HEK293 (cell line): ENCODE results near the gene LYPD4.
A peak's percentile ranks its signal among the peaks of the same experiment; 100 is the strongest.

Experiments
- CTCF ChIA-PET: fragments of 350-600 bp; formaldehyde crosslinking; extraction: SDS; loops from one replicate; lab custom pipeline; 2021; ENCODE audit warnings: antibody characterized with exemption; lab: Yijun Ruan, JAX
- POLR2A ChIA-PET: fragments of 300-600 bp; formaldehyde crosslinking; extraction: SDS; loops from one replicate; lab custom pipeline; 2020; ENCODE audit warnings: antibody characterized with exemption, inconsistent platforms; lab: Yijun Ruan, JAX
- H3K27ac ChIP-seq: fragments of 200-500 bp; sonication (Bioruptor generic); 2 replicates; pipeline ENCODE4 v1.5.1; 2014; ENCODE audit warnings: low read depth, low read length, control low read depth, inconsistent platforms; ENCODE audit errors: extremely low read depth
- H3K36me3 ChIP-seq, 2 experiments: fragments of 200-500 bp in 1 of 2; sonication (Bioruptor generic) in 1 of 2; 1 replicate in 1 of 2; 2 replicates in 1 of 2; pipeline ENCODE4 v1.5.1; 2014 to 2017; ENCODE audit warnings: inconsistent platforms in 2 of 2, low read length in 2 of 2; ENCODE audit not compliant: control insufficient read depth in 2 of 2, insufficient read depth in 1 of 2
- H3K4me1 ChIP-seq: fragments of 200-500 bp; sonication (Bioruptor generic); 2 replicates; pipeline ENCODE4 v1.5.1; 2014; ENCODE audit warnings: mild to moderate bottlenecking, low read length, inconsistent platforms; ENCODE audit not compliant: control insufficient read depth, insufficient read depth
- H3K4me3 ChIP-seq: 2 replicates; pipeline ENCODE4 v1.5.1; 2011; ENCODE audit warnings: low read depth, mild to moderate bottlenecking, control low read depth, low read length, moderate library complexity
- H3K9me3 ChIP-seq: fragments of 200-500 bp; sonication (Bioruptor generic); 2 replicates; pipeline ENCODE4 v1.5.1; 2014; ENCODE audit warnings: low read depth, low read length, inconsistent platforms; ENCODE audit not compliant: control insufficient read depth, insufficient read depth
- BCL11A ChIP-seq: fragments of 450-650 bp; formaldehyde crosslinking; IDR thresholded peaks from 2 replicates; pipeline ENCODE4 v1.5.1; 2016; ENCODE audit warnings: low read depth, missing biosample characterization, missing genetic modification characterization
- EGR2 ChIP-seq: fragments of 450-650 bp; formaldehyde crosslinking; IDR thresholded peaks from 2 replicates; pipeline ENCODE4 v1.5.1; 2016; ENCODE audit warnings: low read depth, missing biosample characterization, missing genetic modification characterization
- HOXC10 ChIP-seq: sonication (generic); formaldehyde crosslinking; IDR thresholded peaks from 2 replicates; pipeline ENCODE4 v1.8.1; 2023; ENCODE audit warnings: mild to moderate bottlenecking, missing genetic modification reagents
- KLF1 ChIP-seq: fragments of 450-650 bp; formaldehyde crosslinking; IDR thresholded peaks from 2 replicates; pipeline ENCODE4 v1.5.1; 2016; ENCODE audit warnings: missing biosample characterization, missing genetic modification characterization
- OSR2 ChIP-seq: fragments of 450-650 bp; formaldehyde crosslinking; IDR thresholded peaks from 2 replicates; pipeline ENCODE4 v1.5.1; 2016; ENCODE audit warnings: missing biosample characterization, missing genetic modification characterization
- SCRT1 ChIP-seq: fragments of 450-650 bp; formaldehyde crosslinking; IDR thresholded peaks from 2 replicates; pipeline ENCODE4 v1.5.1; 2016; ENCODE audit warnings: missing biosample characterization, missing genetic modification characterization, borderline replicate concordance
- SCRT2 ChIP-seq: fragments of 450-650 bp; formaldehyde crosslinking; IDR thresholded peaks from 2 replicates; pipeline ENCODE4 v1.5.1; 2016; ENCODE audit warnings: missing biosample characterization, missing genetic modification characterization
- SETDB1 ChIP-seq: IDR thresholded peaks from one replicate; pipeline ENCODE4 v1.6.1; 2017; ENCODE audit warnings: mild to moderate bottlenecking, low read length, moderate library complexity, mixed read lengths; ENCODE audit not compliant: insufficient read length
- ZBTB8A ChIP-seq: fragments of 450-650 bp; formaldehyde crosslinking; IDR thresholded peaks from 2 replicates; pipeline ENCODE4 v1.5.1; 2016; ENCODE audit warnings: missing biosample characterization, missing genetic modification characterization
- ZFHX2 ChIP-seq: fragments of 450-650 bp; formaldehyde crosslinking; conservative IDR thresholded peaks from 2 replicates; pipeline ENCODE4 v1.5.1; 2016; ENCODE audit warnings: missing biosample characterization, missing genetic modification characterization
- ZFP3 ChIP-seq: fragments of 450-650 bp; formaldehyde crosslinking; IDR thresholded peaks from 2 replicates; pipeline ENCODE4 v1.5.1; 2016; ENCODE audit warnings: low read depth, missing biosample characterization, missing genetic modification characterization
- ZNF112 ChIP-seq: fragments of 450-650 bp; formaldehyde crosslinking; IDR thresholded peaks from 2 replicates; pipeline ENCODE4 v1.5.0; 2017; ENCODE audit warnings: missing biosample characterization, missing genetic modification characterization
- ZNF157 ChIP-seq: fragments of 450-650 bp; formaldehyde crosslinking; IDR thresholded peaks from 2 replicates; pipeline ENCODE4 v1.5.1; 2016; ENCODE audit warnings: missing biosample characterization, missing genetic modification characterization
- ZNF169 ChIP-seq: fragments of 450-650 bp; formaldehyde crosslinking; IDR thresholded peaks from 2 replicates; pipeline ENCODE4 v1.5.1; 2016; ENCODE audit warnings: missing biosample characterization, missing genetic modification characterization
- ZNF239 ChIP-seq: fragments of 450-650 bp; formaldehyde crosslinking; IDR thresholded peaks from 2 replicates; pipeline ENCODE4 v1.5.1; 2016; ENCODE audit warnings: missing biosample characterization, missing genetic modification characterization
- ZNF292 ChIP-seq: fragments of 450-650 bp; formaldehyde crosslinking; IDR thresholded peaks from 2 replicates; pipeline ENCODE4 v1.5.1; 2016; ENCODE audit warnings: low read depth, missing biosample characterization, missing genetic modification characterization, borderline replicate concordance
- ZNF785 ChIP-seq: fragments of 450-650 bp; formaldehyde crosslinking; IDR thresholded peaks from 2 replicates; pipeline ENCODE4 v1.5.1; 2016; ENCODE audit warnings: missing biosample characterization, missing genetic modification characterization
- ZXDB ChIP-seq: fragments of 450-650 bp; formaldehyde crosslinking; IDR thresholded peaks from 2 replicates; pipeline ENCODE4 v1.5.1; 2016; ENCODE audit warnings: missing biosample characterization, missing genetic modification characterization
- TF ChIP-seq, protein P1 (sequence below): fragments of 450-650 bp; formaldehyde crosslinking; IDR thresholded peaks from 2 replicates; pipeline ENCODE4; 2016; ENCODE audit warnings: missing biosample characterization, missing genetic modification characterization
- TF ChIP-seq, protein P2 (sequence below): fragments of 450-650 bp; formaldehyde crosslinking; IDR thresholded peaks from 2 replicates; pipeline ENCODE4 v1.5.1; 2016; ENCODE audit warnings: missing biosample characterization, missing genetic modification characterization
- TF ChIP-seq, protein P3 (sequence below): fragments of 450-650 bp; formaldehyde crosslinking; IDR thresholded peaks from 2 replicates; pipeline ENCODE4 v1.5.1; 2017; ENCODE audit warnings: missing biosample characterization, missing genetic modification characterization

Gene LYPD4

DNA sequence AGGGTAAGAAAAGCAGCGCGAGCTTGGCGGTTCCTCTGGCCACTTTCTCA lies 343 bp upstream of the LYPD4 start, which contains the start of gene DMRTC2 (continued):
- no peak for TF ChIP-seq ZXDB
- TF ChIP-seq ZNF239 (tag by site-specific recombination), result no peak
- TF ChIP-seq BCL11A (tag by site-specific recombination), result no peak
- no peak for TF ChIP-seq ZFP3 (tag by site-specific recombination)
- no peak for TF ChIP-seq SCRT1 (tag by site-specific recombination)

DNA sequence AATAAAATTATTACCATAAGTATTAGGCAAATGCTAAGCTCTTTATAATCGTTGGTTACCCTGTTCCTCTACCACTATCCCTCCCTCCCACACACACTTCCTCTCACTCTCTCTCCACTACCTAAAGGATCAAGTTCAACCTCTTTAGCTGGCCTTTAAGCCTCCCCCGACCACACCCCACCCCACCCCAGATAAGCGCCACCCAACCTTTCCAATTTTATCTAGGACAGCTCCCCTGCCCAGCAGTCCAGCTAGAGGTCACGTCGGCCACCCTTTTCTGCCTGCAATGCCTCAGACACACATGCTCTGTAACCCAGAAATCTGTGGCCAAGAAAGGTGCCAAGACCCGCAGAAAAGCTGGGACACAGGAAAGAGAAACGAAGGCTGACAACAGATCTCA lies 1.1 kb downstream of the LYPD4 start:
- H3K36me3 ChIP-seq, result no peaks in the 10 kb centered on the region
- no peak overlapping the region for H3K4me3 ChIP-seq
- no peaks in the 10 kb centered on the region for H3K9me3 ChIP-seq
- ChIA-PET POLR2A (interaction anchor here (0.6 to 3.1 kb wide), 4 partner anchors 17 to 433 kb away, joined by 4 to 15 read pairs (median 7); partner anchors contain the start of gene RPS19), CTCF (interaction anchor here (0.6 to 1.2 kb wide), 6 partner anchors 10 to 134 kb away, joined by 3 to 5 read pairs (median 3); no protein-coding TSS in a partner anchor)
- H3K27ac ChIP-seq, result no peak overlapping the region
- peak; percentile 49; the same call in 1 of the 2 replicates for TF ChIP-seq EGR2 (tag by site-specific recombination)
- peak; percentile 88 for TF ChIP-seq KLF1 (tag by site-specific recombination)
- peak; percentile 46; the same call in 1 of the 2 replicates for TF ChIP-seq ZFHX2 (tag by site-specific recombination)
- TF ChIP-seq, protein P1, sequence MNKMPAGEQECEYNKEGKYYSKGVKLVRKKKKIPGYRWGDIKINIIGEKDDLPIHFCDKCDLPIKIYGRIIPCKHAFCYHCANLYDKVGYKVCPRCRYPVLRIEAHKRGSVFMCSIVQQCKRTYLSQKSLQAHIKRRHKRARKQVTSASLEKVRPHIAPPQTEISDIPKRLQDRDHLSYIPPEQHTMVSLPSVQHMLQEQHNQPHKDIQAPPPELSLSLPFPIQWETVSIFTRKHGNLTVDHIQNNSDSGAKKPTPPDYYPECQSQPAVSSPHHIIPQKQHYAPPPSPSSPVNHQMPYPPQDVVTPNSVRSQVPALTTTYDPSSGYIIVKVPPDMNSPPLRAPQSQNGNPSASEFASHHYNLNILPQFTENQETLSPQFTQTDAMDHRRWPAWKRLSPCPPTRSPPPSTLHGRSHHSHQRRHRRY (tag by site-specific recombination), result no peak
- no peak for TF ChIP-seq ZBTB8A (tag by site-specific recombination)
- TF ChIP-seq ZNF785 (tag by site-specific recombination), result no peak
- TF ChIP-seq, all 188 proteins: peak for 3
- no peaks in the 10 kb centered on the region for H3K4me1 ChIP-seq

DNA sequence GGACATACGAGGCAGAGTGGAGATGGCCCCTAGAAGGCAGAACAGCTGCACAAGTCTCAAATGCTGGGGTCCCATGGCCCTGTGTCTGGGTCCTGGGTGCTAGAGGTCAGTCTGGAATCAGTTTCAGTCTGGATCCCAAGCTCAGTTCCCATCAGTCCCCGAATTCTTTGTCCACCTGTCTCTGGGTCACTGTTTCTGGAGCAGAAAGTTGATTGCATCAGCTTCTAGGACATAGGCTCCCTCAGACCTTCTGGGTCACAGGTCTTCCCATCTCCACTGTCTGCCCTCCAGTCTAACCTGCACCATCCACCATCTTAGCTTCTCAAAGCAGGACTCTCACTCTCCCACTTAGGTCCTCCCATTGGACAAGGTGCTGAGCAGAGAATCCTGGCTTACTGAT lies 5.3 kb downstream of the LYPD4 start:
- Histone ChIP-seq H3K4me1 (no peaks in the 10 kb centered on the region), H3K4me3 (no peak overlapping the region), H3K9me3 (no peaks in the 10 kb centered on the region), H3K36me3 (no peaks in the 10 kb centered on the region), H3K27ac (no peak overlapping the region)
- ChIA-PET POLR2A (interaction anchor here (0.6 to 2.3 kb wide), 2 partner anchors 21 to 35 kb away, joined by 3 to 7 read pairs; partner anchors contain the start of gene RPS19), CTCF (interaction anchor here (0.5 to 11.2 kb wide), 8 partner anchors 9 to 609 kb away, joined by 3 to 126 read pairs (median 4); partner anchors contain the start of gene CEACAM3)
- 0 out of 2 replicates have a peak, but pooled peaks have one; percentile 2 for TF ChIP-seq SCRT2
- TF ChIP-seq, protein P2, sequence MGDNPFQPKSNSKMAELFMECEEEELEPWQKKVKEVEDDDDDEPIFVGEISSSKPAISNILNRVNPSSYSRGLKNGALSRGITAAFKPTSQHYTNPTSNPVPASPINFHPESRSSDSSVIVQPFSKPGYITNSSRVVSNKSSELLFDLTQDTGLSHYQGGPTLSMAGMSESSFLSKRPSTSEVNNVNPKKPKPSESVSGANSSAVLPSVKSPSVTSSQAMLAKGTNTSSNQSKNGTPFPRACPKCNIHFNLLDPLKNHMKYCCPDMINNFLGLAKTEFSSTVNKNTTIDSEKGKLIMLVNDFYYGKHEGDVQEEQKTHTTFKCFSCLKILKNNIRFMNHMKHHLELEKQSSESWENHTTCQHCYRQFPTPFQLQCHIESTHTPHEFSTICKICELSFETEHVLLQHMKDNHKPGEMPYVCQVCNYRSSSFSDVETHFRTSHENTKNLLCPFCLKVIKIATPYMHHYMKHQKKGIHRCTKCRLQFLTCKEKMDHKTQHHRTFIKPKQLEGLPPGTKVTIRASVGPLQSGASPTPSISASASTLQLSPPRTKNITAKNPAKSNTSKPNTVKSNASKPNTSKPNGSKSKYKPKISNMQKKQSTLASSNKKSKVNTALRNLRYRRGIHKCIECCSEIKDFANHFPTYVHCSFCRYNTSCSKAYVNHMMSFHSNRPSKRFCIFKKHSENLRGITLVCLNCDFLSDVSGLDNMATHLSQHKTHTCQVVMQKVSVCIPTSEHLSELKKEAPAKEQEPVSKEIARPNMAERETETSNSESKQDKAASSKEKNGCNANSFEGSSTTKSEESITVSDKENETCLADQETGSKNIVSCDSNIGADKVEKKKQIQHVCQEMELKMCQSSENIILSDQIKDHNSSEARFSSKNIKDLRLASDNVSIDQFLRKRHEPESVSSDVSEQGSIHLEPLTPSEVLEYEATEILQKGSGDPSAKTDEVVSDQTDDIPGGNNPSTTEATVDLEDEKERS (tag by site-specific recombination), result no peak

DNA sequence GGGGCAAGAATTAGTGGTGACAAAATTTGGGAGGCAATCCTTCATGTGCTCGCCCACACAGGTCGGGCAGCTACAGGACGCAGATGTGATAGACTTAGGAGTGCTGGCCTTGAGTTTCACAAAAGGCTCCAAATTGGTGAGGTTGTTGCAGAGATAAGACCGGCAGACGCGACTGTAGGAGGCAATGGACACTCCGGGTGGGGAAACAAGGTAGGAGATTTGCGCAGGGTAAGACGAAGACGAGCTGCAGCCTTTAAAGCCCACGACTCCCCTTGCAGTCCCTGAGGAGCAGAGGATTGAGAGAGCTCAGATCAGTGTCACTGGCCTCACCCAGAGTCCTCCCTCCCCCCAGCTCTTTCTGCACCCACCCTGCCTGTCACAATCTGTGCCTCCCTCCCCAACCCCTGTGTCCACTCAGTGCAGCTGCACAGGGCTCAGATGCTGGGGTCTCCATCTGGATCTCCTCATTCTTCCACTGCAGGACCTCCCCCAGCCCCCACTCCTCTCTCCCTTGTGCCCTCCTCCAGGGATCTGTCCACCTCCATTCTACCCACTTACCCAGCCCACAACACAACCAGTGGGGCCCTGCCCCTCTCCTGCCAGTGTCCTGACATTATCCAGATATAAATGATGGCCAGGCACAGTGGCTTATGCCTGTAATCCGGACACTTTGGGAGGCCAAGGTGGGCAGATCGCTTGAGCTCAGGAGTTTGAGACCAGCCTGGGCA lies 6.3 kb downstream of the LYPD4 start:
- TF ChIP-seq SCRT2, result no peak
- no peak for TF ChIP-seq ZNF169
- no peak for TF ChIP-seq HOXC10
- TF ChIP-seq ZNF157 (tag by site-specific recombination), result no peak
- TF ChIP-seq OSR2 (tag by site-specific recombination), result no peak
- no peak for TF ChIP-seq ZNF112 (tag by site-specific recombination)
- peak; percentile 72 for TF ChIP-seq EGR2 (tag by site-specific recombination)
- no peak for TF ChIP-seq SETDB1
- TF ChIP-seq, protein P3, sequence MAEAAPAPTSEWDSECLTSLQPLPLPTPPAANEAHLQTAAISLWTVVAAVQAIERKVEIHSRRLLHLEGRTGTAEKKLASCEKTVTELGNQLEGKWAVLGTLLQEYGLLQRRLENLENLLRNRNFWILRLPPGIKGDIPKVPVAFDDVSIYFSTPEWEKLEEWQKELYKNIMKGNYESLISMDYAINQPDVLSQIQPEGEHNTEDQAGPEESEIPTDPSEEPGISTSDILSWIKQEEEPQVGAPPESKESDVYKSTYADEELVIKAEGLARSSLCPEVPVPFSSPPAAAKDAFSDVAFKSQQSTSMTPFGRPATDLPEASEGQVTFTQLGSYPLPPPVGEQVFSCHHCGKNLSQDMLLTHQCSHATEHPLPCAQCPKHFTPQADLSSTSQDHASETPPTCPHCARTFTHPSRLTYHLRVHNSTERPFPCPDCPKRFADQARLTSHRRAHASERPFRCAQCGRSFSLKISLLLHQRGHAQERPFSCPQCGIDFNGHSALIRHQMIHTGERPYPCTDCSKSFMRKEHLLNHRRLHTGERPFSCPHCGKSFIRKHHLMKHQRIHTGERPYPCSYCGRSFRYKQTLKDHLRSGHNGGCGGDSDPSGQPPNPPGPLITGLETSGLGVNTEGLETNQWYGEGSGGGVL, result no peak
- no peak for TF ChIP-seq ZNF292 (tag by site-specific recombination)
- TF ChIP-seq ZFHX2 (tag by site-specific recombination), result peak; percentile 60
- POLR2A ChIA-PET, result interaction anchor here (1.0 to 2.3 kb wide), 2 partner anchors 22 to 32 kb away, joined by 5 to 7 read pairs; partner anchors contain the start of gene RPS19
- Histone ChIP-seq H3K27ac (no peak overlapping the region), H3K36me3 (no peaks in the 10 kb centered on the region), H3K4me3 (no peak overlapping the region), H3K4me1 (no peaks in the 10 kb centered on the region), H3K9me3 (no peaks in the 10 kb centered on the region)
- CTCF ChIA-PET, result interaction anchor here (0.6 to 11.2 kb wide), 12 partner anchors 14 to 1268 kb away, joined by 3 to 126 read pairs (median 4); partner anchors contain the start of gene CEACAM3
